Measurements from ENCODE around the gene KMO.
A peak's percentile ranks its signal among the peaks of the same experiment; 100 is the strongest.

Gene KMO

DNA sequence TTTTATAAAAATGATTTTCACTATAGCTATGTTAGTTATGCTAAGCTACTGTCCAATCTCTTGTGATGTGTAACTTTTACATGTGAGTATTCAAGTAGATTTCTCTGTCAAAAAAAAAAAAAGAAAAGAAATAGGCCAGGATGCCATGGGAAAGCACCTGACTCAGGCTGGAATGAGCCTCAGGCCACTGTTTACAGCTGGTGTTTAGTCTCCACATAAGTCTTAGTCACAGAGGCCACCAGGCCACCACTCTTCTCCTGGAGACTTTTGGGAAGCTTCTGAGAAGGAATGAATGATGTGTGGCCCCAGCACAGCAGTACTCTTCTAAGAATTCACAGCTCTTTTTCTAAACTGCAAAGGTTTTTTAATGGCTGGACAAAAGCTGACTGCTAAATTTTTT, 59.1 kb downstream of the KMO start:
- no peak overlapping the region for H3K4me3 ChIP-seq (replicated peaks in 1 of 2; ENCODE audit: low read depth in 2 of 2, low read length in 2 of 2)
- no peak for TF ChIP-seq CTCF (IDR thresholded peaks at IDR 0.05; ENCODE audit: low read depth, low read length)
- DNase-seq (ENCODE audit: low read depth in 2 of 2): peak in 1 of 2 donors; percentile 30

DNA sequence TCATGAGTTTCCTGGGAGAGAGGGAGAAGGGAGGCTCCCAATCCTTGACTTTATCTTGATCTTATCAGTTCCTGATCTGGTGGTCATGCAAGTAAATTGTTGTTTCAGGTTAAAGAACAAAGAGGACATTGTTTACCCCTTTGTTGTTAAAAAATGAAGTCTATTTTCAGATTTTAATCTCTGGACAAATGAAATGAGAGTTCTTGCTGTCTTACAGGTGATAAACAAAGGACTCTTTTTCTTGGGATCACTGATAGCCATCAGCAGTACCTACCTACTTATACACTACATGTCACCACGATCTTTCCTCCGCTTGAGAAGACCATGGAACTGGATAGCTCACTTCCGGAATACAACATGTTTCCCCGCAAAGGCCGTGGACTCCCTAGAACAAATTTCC, 59.6 kb downstream of the KMO start:
- TF ChIP-seq CTCF (IDR thresholded peaks at IDR 0.05; ENCODE audit: low read depth, low read length): no peak
- no peak overlapping the region for H3K4me3 ChIP-seq (replicated peaks in 1 of 2; ENCODE audit: low read depth in 2 of 2, low read length in 2 of 2)
- DNase-seq (ENCODE audit: low read depth in 2 of 2): no peak

DNA sequence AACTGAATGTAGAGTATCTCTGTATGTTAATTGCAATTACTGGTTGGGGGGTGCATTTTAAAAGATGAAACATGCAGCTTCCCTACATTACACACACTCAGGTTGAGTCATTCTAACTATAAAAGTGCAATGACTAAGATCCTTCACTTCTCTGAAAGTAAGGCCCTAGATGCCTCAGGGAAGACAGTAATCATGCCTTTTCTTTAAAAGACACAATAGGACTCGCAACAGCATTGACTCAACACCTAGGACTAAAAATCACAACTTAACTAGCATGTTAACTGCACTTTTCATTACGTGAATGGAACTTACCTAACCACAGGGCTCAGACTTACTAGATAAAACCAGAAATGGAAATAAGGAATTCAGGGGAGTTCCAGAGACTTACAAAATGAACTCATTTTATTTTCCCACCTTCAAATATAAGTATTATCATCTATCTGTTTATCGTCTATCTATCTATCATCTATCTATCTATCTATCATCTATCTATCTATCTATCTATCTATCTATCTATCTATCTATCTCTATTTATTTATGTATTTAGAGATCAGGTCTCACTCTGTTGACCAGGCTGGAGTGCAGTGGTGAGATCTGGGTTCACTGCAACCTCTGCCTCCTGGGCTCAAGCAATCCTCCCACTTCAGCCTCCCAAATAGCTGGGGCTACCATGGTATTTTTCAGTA, 60.2 kb downstream of the KMO start:
- DNase-seq (ENCODE audit: low read depth in 2 of 2): peak in 1 of 2 donors; percentile 67
- H3K4me3 ChIP-seq (replicated peaks in 1 of 2; ENCODE audit: low read depth in 2 of 2, low read length in 2 of 2): no peak overlapping the region
- no peak for TF ChIP-seq CTCF (IDR thresholded peaks at IDR 0.05; ENCODE audit: low read depth, low read length)

DNA sequence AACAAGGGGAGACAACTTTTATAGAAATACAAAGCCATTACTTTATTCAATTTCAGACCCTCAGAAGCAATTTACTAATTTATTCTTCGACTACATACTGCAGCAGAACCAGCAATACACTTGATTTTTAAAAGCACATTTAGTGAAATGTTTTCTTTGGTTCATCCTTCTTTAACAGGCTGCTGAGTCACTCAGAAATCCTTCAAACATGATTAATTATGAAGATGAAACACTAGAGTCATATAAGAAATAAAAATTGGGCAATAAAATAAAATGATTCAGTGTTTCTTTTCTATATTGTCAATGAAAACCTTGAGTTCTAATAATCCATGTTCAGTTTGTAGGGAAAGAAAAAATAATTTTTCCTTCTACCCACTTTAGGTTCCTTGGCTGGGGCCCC, 61.0 kb downstream of the KMO start:
- peak in 1 of 2 donors; percentile 58 for DNase-seq (ENCODE audit: low read depth in 2 of 2)
- H3K4me3 ChIP-seq (replicated peaks in 1 of 2; ENCODE audit: low read depth in 2 of 2, low read length in 2 of 2): no peak overlapping the region
- no peak for TF ChIP-seq CTCF (IDR thresholded peaks at IDR 0.05; ENCODE audit: low read depth, low read length)

- DNase-seq (ENCODE audit: low read depth in 2 of 2): no peak
- no peak overlapping the region for H3K4me3 ChIP-seq (replicated peaks in 1 of 2; ENCODE audit: low read depth in 2 of 2, low read length in 2 of 2)
- TF ChIP-seq CTCF (IDR thresholded peaks at IDR 0.05; ENCODE audit: low read depth, low read length): no peak
These were observed 64.5 kb downstream of the KMO start for GRCh38 chr1:241596633-241597032.

DNA sequence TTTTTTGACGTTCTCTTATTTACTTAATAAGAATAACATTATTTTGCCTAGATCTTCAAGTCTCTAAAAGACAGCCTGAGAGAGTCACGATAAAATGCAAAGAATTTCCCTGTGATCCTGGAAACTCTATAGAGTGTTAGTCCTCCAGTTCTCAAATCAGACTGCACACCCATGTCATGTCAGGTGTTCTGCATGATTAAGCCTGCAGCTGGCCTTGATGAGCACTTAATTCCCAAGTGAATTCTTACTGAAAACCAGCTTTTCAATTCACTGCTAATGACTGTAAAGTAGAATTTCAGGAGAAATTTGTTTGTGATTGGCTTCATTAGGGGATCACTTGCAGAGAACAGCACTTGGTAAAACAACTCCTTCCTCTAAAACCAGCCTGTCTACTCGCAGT, 66.1 kb downstream of the KMO start:
- no peak for TF ChIP-seq CTCF (IDR thresholded peaks at IDR 0.05; ENCODE audit: low read depth, low read length)
- DNase-seq (ENCODE audit: low read depth in 2 of 2): no peak

GRCh38 chr1:241600496-241600901, 68.3 kb downstream of the KMO start:
- no peak overlapping the region for H3K4me3 ChIP-seq (replicated peaks in 1 of 2; ENCODE audit: low read depth in 2 of 2, low read length in 2 of 2)
- peak in 1 of 2 donors; percentile 44 for DNase-seq (ENCODE audit: low read depth in 2 of 2)
- no peak for TF ChIP-seq CTCF (IDR thresholded peaks at IDR 0.05; ENCODE audit: low read depth, low read length)

More for the DNA sequence above, 66.1 kb downstream of the KMO start:
- H3K4me3 ChIP-seq (replicated peaks in 1 of 2; ENCODE audit: low read depth in 2 of 2, low read length in 2 of 2): no peak overlapping the region
